Measurements from ENCODE around the gene TBC1D22B.

- TF ChIP-seq CTCF (conservative IDR thresholded peaks at IDR 0.05; ENCODE audit: low read depth in 2 of 2) = no peak
- TF ChIP-seq STAT1 (IDR thresholded peaks at IDR 0.05; ENCODE audit: unreplicated experiment) = no peak
- no peak for TF ChIP-seq POLR2AphosphoS5 (IDR thresholded peaks at IDR 0.05; ENCODE audit: low read depth)
- TF ChIP-seq EZH2 (IDR thresholded peaks at IDR 0.05; ENCODE audit: low read depth, unreplicated experiment) = no peak
- TF ChIP-seq EZH2phosphoT487 (IDR thresholded peaks at IDR 0.05; ENCODE audit: unreplicated experiment) = no peak
- no peak for TF ChIP-seq REST (IDR thresholded peaks at IDR 0.05; ENCODE audit: unreplicated experiment)
- no peak for TF ChIP-seq ZNF114 (CRISPR knock-in tag; IDR thresholded peaks at IDR 0.05)
- TF ChIP-seq ZNF331 (CRISPR knock-in tag; IDR thresholded peaks at IDR 0.05; ENCODE audit: low read depth) = no peak
Observed at GRCh38 chr6:37221585-37222124, 35.9 kb upstream of the TBC1D22B start.
